ENCODE measurements around the gene ERG. TPM values are rescaled to one million over a fixed set of nuclear protein-coding genes. Genes with fewer than 3 reads are reported as not detected.

ERG gene
- total RNA-seq, 2 donors from 2014 or later: 3.5 to 5.0 TPM

GRCh38 chr21:38505654-38506523 is 7.6 kb upstream of the ERG start:
- DNase-seq (peak in 1 of 2 donors; percentile 23), ATAC-seq (peak; percentile 85)
- intact Hi-C loops (cut with DNase I, micrococcal nuclease): loop anchor here in 1 of 2 donors (5.0 kb wide), 1 partner anchor 631 kb away; no protein-coding TSS in a partner anchor

GRCh38 chr21:38504066-38504465 is 5.8 kb upstream of the ERG start:
- intact Hi-C loops (cut with DNase I, micrococcal nuclease): no loop called here
- ATAC-seq: no peak
- DNase-seq: no peak

GRCh38 chr21:38503583-38503982 is 5.3 kb upstream of the ERG start:
- no peak for DNase-seq
- no peak for ATAC-seq
- intact Hi-C loops (cut with DNase I, micrococcal nuclease): no loop called here

GRCh38 chr21:38500073-38500472 is 1.8 kb upstream of the ERG start:
- no peak for ATAC-seq
- no peak for DNase-seq
- intact Hi-C loops (cut with DNase I, micrococcal nuclease): no loop called here

- no peak for DNase-seq
- ATAC-seq: no peak
- intact Hi-C loops (cut with DNase I, micrococcal nuclease): no loop called here
Measured at GRCh38 chr21:38499296-38499695, 1.0 kb upstream of the ERG start.

GRCh38 chr21:38496224-38496623 is 2.1 kb downstream of the ERG start:
- intact Hi-C loops (cut with DNase I, micrococcal nuclease): no loop called here
- ATAC-seq (peak; percentile 71), DNase-seq (no peak)

- ATAC-seq: no peak
- no peak for DNase-seq
- intact Hi-C loops (cut with DNase I, micrococcal nuclease): no loop called here
Measured at GRCh38 chr21:38495696-38496095, 2.6 kb downstream of the ERG start.

GRCh38 chr21:38495242-38495641 is 3.0 kb downstream of the ERG start:
- ATAC-seq (no peak), DNase-seq (no peak)
- intact Hi-C loops (cut with DNase I, micrococcal nuclease): no loop called here

GRCh38 chr21:38494703-38495102 is 3.6 kb downstream of the ERG start:
- ATAC-seq: no peak
- intact Hi-C loops (cut with DNase I, micrococcal nuclease): no loop called here

GRCh38 chr21:38494251-38494642 is 4.0 kb downstream of the ERG start:
- intact Hi-C loops (cut with DNase I, micrococcal nuclease): no loop called here
- ATAC-seq: no peak
- no peak for DNase-seq

More at GRCh38 chr21:38494703-38495102, 3.6 kb downstream of the ERG start:
- no peak for DNase-seq

GRCh38 chr21:38493549-38494250 is 4.6 kb downstream of the ERG start:
- intact Hi-C loops (cut with DNase I, micrococcal nuclease): no loop called here
- no peak for ATAC-seq
- DNase-seq: no peak

GRCh38 chr21:38492007-38492406 is 6.3 kb downstream of the ERG start:
- DNase-seq: no peak
- intact Hi-C loops (cut with DNase I, micrococcal nuclease): no loop called here
- ATAC-seq: no peak

GRCh38 chr21:38491536-38491935 is 6.7 kb downstream of the ERG start:
- intact Hi-C loops (cut with DNase I, micrococcal nuclease): no loop called here
- DNase-seq (no peak), ATAC-seq (no peak)

- ATAC-seq (no peak), DNase-seq (no peak)
- intact Hi-C loops (cut with DNase I, micrococcal nuclease): no loop called here
Measured at GRCh38 chr21:38490411-38491020, 7.8 kb downstream of the ERG start.

GRCh38 chr21:38489729-38490128 is 8.5 kb downstream of the ERG start:
- ATAC-seq (peak; percentile 49), DNase-seq (no peak)
- intact Hi-C loops (cut with DNase I, micrococcal nuclease): no loop called here

- no peak for DNase-seq
- peak; percentile 83 for ATAC-seq
- intact Hi-C loops (cut with DNase I, micrococcal nuclease): no loop called here
Measured at GRCh38 chr21:38489271-38489652, 9.0 kb downstream of the ERG start.

- ATAC-seq: peak; percentile 49
- intact Hi-C loops (cut with DNase I, micrococcal nuclease): no loop called here
- no peak for DNase-seq
Measured at GRCh38 chr21:38488640-38489270, 9.5 kb downstream of the ERG start.

GRCh38 chr21:38487901-38488639 is 10.2 kb downstream of the ERG start:
- peak; percentile 59 for ATAC-seq
- intact Hi-C loops (cut with DNase I, micrococcal nuclease): no loop called here
- DNase-seq: no peak

- DNase-seq (no peak), ATAC-seq (no peak)
- intact Hi-C loops (cut with DNase I, micrococcal nuclease): no loop called here
Measured at GRCh38 chr21:38486706-38487105, 11.6 kb downstream of the ERG start.
